Colonic mucosa (tissue), 4 donors: ENCODE results near the gene ANKRD13B. TPM values are rescaled to one million over a fixed set of nuclear protein-coding genes. Genes with fewer than 3 reads are reported as not detected.
A peak's percentile ranks its signal among the peaks of the same experiment; 100 is the strongest.

Experiments
- DNase-seq: peaks from one replicate; pipeline ENCODE4 v3.0.0-alpha.2; 2020
- H3K27ac ChIP-seq: fragments of 200-600 bp; one replicate; pipeline ENCODE4 v1.8.0; 2021
- H3K27me3 ChIP-seq: fragments of 200-600 bp; one replicate; pipeline ENCODE4 v1.8.0; 2021
- H3K36me3 ChIP-seq: fragments of 200-600 bp; one replicate; pipeline ENCODE4 v1.8.0; 2021
- H3K4me1 ChIP-seq: fragments of 200-600 bp; one replicate; pipeline ENCODE4 v1.8.0; 2021; ENCODE audit warnings: mild to moderate bottlenecking
- H3K4me3 ChIP-seq: fragments of 200-600 bp; one replicate; pipeline ENCODE4 v1.8.0; 2021
- H3K9ac ChIP-seq, 2 donors: one replicate each; pipeline ENCODE4 v1.7.0; 2013; ENCODE audit warnings: control low read depth in 2 of 2, low read depth in 2 of 2, low read length in 2 of 2
- H3K9me3 ChIP-seq: fragments of 200-600 bp; one replicate; pipeline ENCODE4 v1.8.0; 2021
- intact Hi-C: fragments of 100-400 bp; cut with DNase I; formaldehyde crosslinking; loops from one replicate; pipeline ENCODE4 v1.14.1; 2022
- total RNA-seq, 2 donors: library from RNA; stranded (reverse); fragmentation: NEBNext Ultra II Directional in 1 of 2; extraction: Animal tissue kit (Norgen Biotek cat#: 25700) in 1 of 2; gene quantifications; one replicate each; pipeline ENCODE4 v1.2.1, GENCODE V29; 2021
- TF ChIP-seq, protein P1 (sequence below): fragments of 200-600 bp; IDR thresholded peaks from one replicate; pipeline ENCODE4 v1.8.0; 2022; ENCODE audit warnings: antibody characterized with exemption, mild to moderate bottlenecking
- donor health status: healthy.
- donor health status: DM: no; HTN: no; CAD: no.
- donor health status: DM: no; HTN: no; CAD: no.

Gene ANKRD13B
- total RNA-seq, 2 donors from 2014 or later = 3.1 to 10.2 TPM

DNA sequence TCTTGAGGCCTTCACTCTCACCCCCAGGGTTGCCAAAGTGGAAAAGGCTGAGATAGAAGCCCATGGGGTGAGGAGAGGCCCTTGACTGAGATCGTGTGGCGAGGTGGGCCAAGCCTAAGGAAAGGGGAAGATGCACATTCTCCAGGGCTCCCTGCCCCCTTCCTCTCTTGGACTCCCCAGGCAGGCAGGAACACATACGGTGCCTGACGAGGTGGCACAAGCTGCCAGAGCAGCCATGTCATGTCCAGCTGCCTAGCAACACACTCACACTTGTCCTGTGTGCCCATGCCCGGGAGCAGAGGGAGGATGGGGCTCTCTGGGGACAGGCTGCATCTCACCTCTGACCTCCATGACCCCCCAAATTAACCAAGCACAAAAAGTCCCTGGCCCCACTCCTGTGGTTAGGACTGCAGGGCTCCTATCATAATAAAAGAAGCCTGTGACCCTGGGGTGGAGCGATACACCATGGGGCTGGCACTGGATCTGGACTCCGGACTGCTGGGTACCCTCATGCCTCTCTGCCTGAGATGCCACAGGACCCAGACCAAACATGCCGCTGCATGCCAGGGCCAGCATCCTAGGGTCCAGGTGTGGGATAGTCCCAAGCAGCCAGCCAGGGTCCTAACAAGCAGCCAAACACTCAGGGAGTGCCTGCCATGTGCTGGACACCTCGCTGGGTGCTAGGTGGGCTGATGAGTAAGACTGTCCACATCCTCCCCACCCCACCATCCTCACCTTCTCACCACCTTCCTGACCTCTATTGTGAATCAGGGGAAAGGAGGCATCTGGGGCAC, 6.1 kb upstream of the ANKRD13B start:
- Histone ChIP-seq H3K36me3 (no peaks in the 10 kb centered on the region), H3K9ac (peak overlapping the region in 1 of 2 donors; percentile 27), H3K4me3 (no peak overlapping the region), H3K9me3 (no peaks in the 10 kb centered on the region), H3K27ac (no peak overlapping the region), H3K4me1 (peaks cover 40% of the 10 kb centered on the region), H3K27me3 (no peaks in the 10 kb centered on the region)
- no peak for DNase-seq
- intact Hi-C loops = no loop called here
- TF ChIP-seq, protein P1, sequence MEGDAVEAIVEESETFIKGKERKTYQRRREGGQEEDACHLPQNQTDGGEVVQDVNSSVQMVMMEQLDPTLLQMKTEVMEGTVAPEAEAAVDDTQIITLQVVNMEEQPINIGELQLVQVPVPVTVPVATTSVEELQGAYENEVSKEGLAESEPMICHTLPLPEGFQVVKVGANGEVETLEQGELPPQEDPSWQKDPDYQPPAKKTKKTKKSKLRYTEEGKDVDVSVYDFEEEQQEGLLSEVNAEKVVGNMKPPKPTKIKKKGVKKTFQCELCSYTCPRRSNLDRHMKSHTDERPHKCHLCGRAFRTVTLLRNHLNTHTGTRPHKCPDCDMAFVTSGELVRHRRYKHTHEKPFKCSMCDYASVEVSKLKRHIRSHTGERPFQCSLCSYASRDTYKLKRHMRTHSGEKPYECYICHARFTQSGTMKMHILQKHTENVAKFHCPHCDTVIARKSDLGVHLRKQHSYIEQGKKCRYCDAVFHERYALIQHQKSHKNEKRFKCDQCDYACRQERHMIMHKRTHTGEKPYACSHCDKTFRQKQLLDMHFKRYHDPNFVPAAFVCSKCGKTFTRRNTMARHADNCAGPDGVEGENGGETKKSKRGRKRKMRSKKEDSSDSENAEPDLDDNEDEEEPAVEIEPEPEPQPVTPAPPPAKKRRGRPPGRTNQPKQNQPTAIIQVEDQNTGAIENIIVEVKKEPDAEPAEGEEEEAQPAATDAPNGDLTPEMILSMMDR = no peak

DNA sequence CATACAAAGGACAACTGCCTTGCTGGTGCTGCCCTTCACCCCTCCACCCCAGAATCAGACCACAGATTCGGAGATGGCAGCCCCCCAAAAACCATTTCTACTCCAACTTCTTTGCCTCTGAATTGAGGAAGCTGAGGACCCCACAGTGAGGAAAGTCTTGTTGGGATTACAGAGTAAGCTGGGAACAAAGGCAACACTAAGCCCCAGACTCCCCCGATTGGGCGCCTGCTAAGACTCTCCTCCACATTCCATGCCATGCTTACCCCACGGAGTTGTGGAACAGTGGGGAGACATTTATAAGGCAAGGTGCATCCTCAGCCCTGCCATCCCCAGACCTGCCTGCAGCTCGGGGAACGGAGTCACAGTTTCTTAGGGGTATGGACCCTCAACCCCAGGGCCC, 5.3 kb upstream of the ANKRD13B start:
- intact Hi-C loops = no loop called here

DNA sequence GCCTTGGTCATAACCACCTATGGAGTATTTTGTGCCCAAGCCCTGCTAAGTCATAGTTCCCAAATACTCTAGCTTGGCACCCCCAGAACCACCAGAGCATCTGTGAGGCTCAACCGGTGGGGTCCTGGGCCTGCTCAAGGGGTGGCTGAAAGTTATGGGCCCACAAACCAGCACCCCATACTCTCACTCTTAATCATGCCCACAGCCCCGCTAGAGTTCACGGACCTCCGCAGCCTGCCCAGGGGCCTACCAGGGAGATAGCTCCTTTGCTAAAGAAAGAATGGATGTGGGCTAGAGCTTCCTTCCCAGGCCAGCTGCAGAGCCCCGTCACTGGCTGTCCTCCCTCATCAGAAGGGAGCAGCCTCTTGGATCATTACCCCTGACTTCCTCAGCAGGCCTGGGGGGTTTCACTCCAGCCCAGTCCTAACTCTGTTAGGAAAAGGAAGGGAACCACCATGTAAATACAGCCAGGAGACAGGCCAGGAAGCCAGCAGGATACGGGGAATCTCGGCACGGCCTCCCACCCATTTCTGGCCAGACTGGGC, 4.8 kb upstream of the ANKRD13B start:
- DNase-seq = no peak
- Histone ChIP-seq H3K4me3 (peak overlapping the region; percentile 88), H3K9me3 (no peaks in the 10 kb centered on the region), H3K4me1 (peaks cover 50% of the 10 kb centered on the region), H3K27ac (peak overlapping the region; percentile 76), H3K36me3 (no peaks in the 10 kb centered on the region), H3K27me3 (no peaks in the 10 kb centered on the region), H3K9ac (peak overlapping the region; percentile 85)
- TF ChIP-seq, protein P1 = no peak
- intact Hi-C loops = no loop called here

More for the DNA sequence above, 5.3 kb upstream of the ANKRD13B start:
- no peak overlapping the region for H3K27ac ChIP-seq
- DNase-seq = no peak
- H3K4me3 ChIP-seq = no peak overlapping the region
- TF ChIP-seq, protein P1 = no peak
- no peaks in the 10 kb centered on the region for H3K36me3 ChIP-seq
- peak overlapping the region; percentile 27 to 85 for H3K9ac ChIP-seq
- peaks cover 47% of the 10 kb centered on the region for H3K4me1 ChIP-seq
- H3K27me3 ChIP-seq = no peaks in the 10 kb centered on the region
- H3K9me3 ChIP-seq = no peaks in the 10 kb centered on the region

DNA sequence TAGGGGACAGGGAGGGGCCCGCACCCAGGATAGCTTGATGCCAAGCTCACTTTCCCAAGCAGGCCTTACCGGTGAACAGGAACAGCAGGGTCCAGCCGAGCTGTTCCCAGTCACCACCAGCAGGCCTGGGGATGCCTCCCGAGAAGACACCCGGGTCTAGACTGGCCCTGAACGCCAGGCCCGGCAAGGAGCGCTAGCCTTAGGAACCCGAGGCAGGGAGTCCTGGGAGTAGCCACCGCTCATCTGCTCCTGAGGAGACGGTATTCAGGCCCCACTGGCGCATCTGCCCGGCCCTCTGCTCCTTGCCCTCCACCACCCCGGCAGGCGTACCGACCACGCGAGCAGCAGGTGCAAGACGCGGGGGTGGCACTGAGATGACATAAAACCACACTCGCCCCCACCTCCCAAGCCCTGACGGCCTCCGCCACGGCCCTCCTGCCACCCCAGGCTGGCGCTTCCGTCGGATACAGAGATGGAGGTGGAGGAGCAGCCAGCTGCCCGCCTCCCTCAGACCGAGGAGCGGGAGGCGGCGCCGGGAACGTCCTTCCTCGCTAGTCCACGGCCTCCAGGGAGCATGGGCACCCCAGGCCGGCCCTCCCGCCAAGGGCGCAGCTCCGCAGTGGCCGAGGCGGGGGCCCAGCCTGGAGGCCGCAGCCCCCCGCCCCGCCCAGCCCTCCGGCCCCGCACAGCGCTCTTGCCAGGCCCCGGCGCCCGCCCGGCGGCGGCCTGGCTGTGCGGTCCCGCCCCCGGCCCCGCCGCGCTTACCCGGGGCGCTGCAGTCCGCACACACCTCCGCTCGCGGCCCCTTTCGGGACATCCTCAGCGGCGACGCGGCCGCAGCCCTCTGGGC, 4.1 kb upstream of the ANKRD13B start:
- no peaks in the 10 kb centered on the region for H3K27me3 ChIP-seq
- H3K36me3 ChIP-seq = no peaks in the 10 kb centered on the region
- H3K27ac ChIP-seq = peak overlapping the region; percentile 76
- intact Hi-C loops = no loop called here
- TF ChIP-seq, protein P1 = no peak
- DNase-seq = peak; percentile 45
- H3K9me3 ChIP-seq = no peaks in the 10 kb centered on the region
- peak overlapping the region; percentile 88 for H3K4me3 ChIP-seq
- H3K4me1 ChIP-seq = peaks cover 50% of the 10 kb centered on the region
- H3K9ac ChIP-seq = peak overlapping the region; percentile 85
